Astrocyte (in vitro differentiated cells and primary cell): ENCODE data around the gene DPF3. TPM values are rescaled to one million over a fixed set of nuclear protein-coding genes. Genes with fewer than 3 reads are reported as not detected.

ENCODE experiments used
- DNase-seq: peaks from one replicate; pipeline ENCODE4 v3.0.0-alpha.2; 2010; ENCODE audit warnings: low read depth
- FAIRE-seq: peaks from 2 replicates; lab custom pipeline; 2011; peaks lifted over from hg19 to GRCh38; lab: Jason Lieb, UNC
- H2AFZ ChIP-seq: 2 replicates; pipeline ENCODE4 v1.6.0; 2012; ENCODE audit warnings: low read depth, low read length, inconsistent platforms
- H3K27ac ChIP-seq: 2 replicates; pipeline ENCODE4 v1.5.1; 2011; ENCODE audit warnings: low read depth, low read length, inconsistent platforms
- H3K27me3 ChIP-seq: 2 replicates; pipeline ENCODE4 v1.6.0; 2011; ENCODE audit warnings: low read length, inconsistent platforms; ENCODE audit not compliant: insufficient read depth
- H3K36me3 ChIP-seq: 2 replicates; pipeline ENCODE4 v1.5.1; 2011; ENCODE audit warnings: low read length, inconsistent platforms; ENCODE audit not compliant: insufficient read depth
- H3K4me1 ChIP-seq: 2 replicates; pipeline ENCODE4 v1.5.1; 2011; ENCODE audit warnings: low read length, inconsistent platforms; ENCODE audit not compliant: insufficient read depth
- H3K4me2 ChIP-seq: 2 replicates; pipeline ENCODE4 v1.6.0; 2012; ENCODE audit warnings: low read length, inconsistent platforms
- H3K4me3 ChIP-seq: 2 replicates; pipeline ENCODE4 v1.5.1; 2011; ENCODE audit warnings: low read depth, mild to moderate bottlenecking, low read length, inconsistent platforms; ENCODE audit not compliant: insufficient read depth
- H3K79me2 ChIP-seq: 2 replicates; pipeline ENCODE4 v1.6.0; 2012; ENCODE audit warnings: mild to moderate bottlenecking, low read length, inconsistent platforms; ENCODE audit not compliant: insufficient read depth
- H3K9ac ChIP-seq: 2 replicates; pipeline ENCODE4 v1.6.0; 2012; ENCODE audit warnings: mild to moderate bottlenecking, low read length, inconsistent platforms
- H3K9me3 ChIP-seq: 2 replicates; pipeline ENCODE4 v1.5.1; 2012; ENCODE audit warnings: low read depth, mild to moderate bottlenecking, low read length, inconsistent platforms; ENCODE audit not compliant: insufficient read depth
- H4K20me1 ChIP-seq: 2 replicates; pipeline ENCODE4 v1.6.0; 2012; ENCODE audit warnings: low read length, inconsistent platforms; ENCODE audit not compliant: insufficient read depth
- H3K27ac Mint-ChIP-seq: one replicate; pipeline ENCODE4 v1.8.0; 2021; ENCODE audit warnings: mild to moderate bottlenecking, mixed read lengths; ENCODE audit not compliant: unreplicated experiment
- H3K27me3 Mint-ChIP-seq: one replicate; pipeline ENCODE4 v1.8.0; 2021; ENCODE audit warnings: low read depth, mixed read lengths; ENCODE audit not compliant: unreplicated experiment
- H3K36me3 Mint-ChIP-seq: one replicate; pipeline ENCODE4 v1.8.0; 2021; ENCODE audit warnings: low read depth, mixed read lengths; ENCODE audit not compliant: unreplicated experiment
- H3K4me1 Mint-ChIP-seq: one replicate; pipeline ENCODE4 v1.8.0; 2021; ENCODE audit warnings: low read depth, mixed read lengths; ENCODE audit not compliant: unreplicated experiment
- H3K4me3 Mint-ChIP-seq: one replicate; pipeline ENCODE4 v1.8.0; 2021; ENCODE audit warnings: mild to moderate bottlenecking, moderate library complexity, mixed read lengths; ENCODE audit not compliant: unreplicated experiment
- H3K9me3 Mint-ChIP-seq: one replicate; pipeline ENCODE4 v1.8.0; 2021; ENCODE audit warnings: mild to moderate bottlenecking, mixed read lengths; ENCODE audit not compliant: unreplicated experiment
- CTCF ChIP-seq: IDR thresholded peaks from 2 replicates; pipeline ENCODE4 v1.5.1; 2011; ENCODE audit warnings: low read depth, mild to moderate bottlenecking, inconsistent platforms, low read length, moderate library complexity; ENCODE audit not compliant: insufficient read depth
- EZH2 ChIP-seq: IDR thresholded peaks from 2 replicates; pipeline ENCODE4 v1.6.1; 2012; ENCODE audit warnings: mild to moderate bottlenecking, low read length, inconsistent platforms; ENCODE audit not compliant: insufficient read depth
- total RNA-seq: library from RNA; stranded (reverse); gene quantifications from 2 replicates; pipeline ENCODE4 v1.2.1, GENCODE V29; 2021

The DPF3 gene
- total RNA-seq, 1 donor from 2014 or later: 2.4 TPM

- no peak for DNase-seq
Measured at GRCh38 chr14:72692696-72693095, 201.2 kb downstream of the DPF3 start.

GRCh38 chr14:72690324-72690723 is 203.6 kb downstream of the DPF3 start:
- Mint-ChIP-seq H3K27ac (no peak overlapping the region), H3K4me1 (peaks cover 3% of the 10 kb centered on the region), H3K4me3 (no peak overlapping the region), H3K27me3 (no peaks in the 10 kb centered on the region), H3K9me3 (peaks cover 8% of the 10 kb centered on the region), H3K36me3 (peaks cover 10% of the 10 kb centered on the region)
- no peaks in the 10 kb centered on the region for H3K4me1 ChIP-seq
- H3K27me3 ChIP-seq: no peaks in the 10 kb centered on the region
- H3K4me2 ChIP-seq: no peak overlapping the region
- H3K27ac ChIP-seq: no peak overlapping the region
- H3K36me3 ChIP-seq: peaks cover 16% of the 10 kb centered on the region
- no peak for FAIRE-seq
- H2AFZ ChIP-seq: no peak overlapping the region
- no peaks in the 10 kb centered on the region for H3K79me2 ChIP-seq
- H3K9me3 ChIP-seq: no peaks in the 10 kb centered on the region
- no peak overlapping the region for H3K9ac ChIP-seq
- no peak for DNase-seq
- no peaks in the 10 kb centered on the region for H4K20me1 ChIP-seq
- no peak overlapping the region for H3K4me3 ChIP-seq
- no peak for TF ChIP-seq CTCF
- TF ChIP-seq EZH2: no peak

More at GRCh38 chr14:72692696-72693095, 201.2 kb downstream of the DPF3 start:
- peaks cover 5% of the 10 kb centered on the region for H3K9me3 Mint-ChIP-seq
- Histone ChIP-seq H3K27me3 (no peaks in the 10 kb centered on the region), H3K9me3 (no peaks in the 10 kb centered on the region), H3K4me3 (no peak overlapping the region), H3K9ac (no peak overlapping the region), H2AFZ (no peak overlapping the region), H3K4me1 (no peaks in the 10 kb centered on the region), H3K36me3 (peaks cover 16% of the 10 kb centered on the region), H3K79me2 (no peaks in the 10 kb centered on the region), H4K20me1 (no peaks in the 10 kb centered on the region), H3K4me2 (no peak overlapping the region), H3K27ac (no peak overlapping the region)
- no peaks in the 10 kb centered on the region for H3K27me3 Mint-ChIP-seq
- H3K4me3 Mint-ChIP-seq: no peak overlapping the region
- TF ChIP-seq CTCF (no peak), EZH2 (no peak)
- peaks cover 8% of the 10 kb centered on the region for H3K36me3 Mint-ChIP-seq
- FAIRE-seq: no peak
- no peaks in the 10 kb centered on the region for H3K4me1 Mint-ChIP-seq
- no peak overlapping the region for H3K27ac Mint-ChIP-seq

GRCh38 chr14:72688990-72689671 is 204.8 kb downstream of the DPF3 start:
- H3K27ac Mint-ChIP-seq: no peak overlapping the region
- no peak for DNase-seq
- Histone ChIP-seq H3K27me3 (no peaks in the 10 kb centered on the region), H3K4me3 (no peak overlapping the region), H3K9ac (no peak overlapping the region), H2AFZ (no peak overlapping the region), H3K27ac (no peak overlapping the region), H3K36me3 (peaks cover 13% of the 10 kb centered on the region), H3K79me2 (no peaks in the 10 kb centered on the region), H4K20me1 (no peaks in the 10 kb centered on the region), H3K9me3 (no peaks in the 10 kb centered on the region), H3K4me1 (no peaks in the 10 kb centered on the region), H3K4me2 (no peak overlapping the region)
- no peak for FAIRE-seq
- no peaks in the 10 kb centered on the region for H3K27me3 Mint-ChIP-seq
- H3K9me3 Mint-ChIP-seq: peaks cover 15% of the 10 kb centered on the region
- H3K36me3 Mint-ChIP-seq: peaks cover 10% of the 10 kb centered on the region
- H3K4me3 Mint-ChIP-seq: no peak overlapping the region
- peaks cover 3% of the 10 kb centered on the region for H3K4me1 Mint-ChIP-seq
- TF ChIP-seq EZH2 (no peak), CTCF (no peak)
